HepG2 (cell line): ENCODE results near the gene ARFGEF3. TPM values are rescaled to one million over a fixed set of nuclear protein-coding genes. Genes with fewer than 3 reads are reported as not detected.

Source experiments
- AFF4 ChIP-seq: sonication (generic); formaldehyde crosslinking; IDR thresholded peaks from 2 replicates; pipeline ENCODE4 v1.4.0; 2020; ENCODE audit warnings: missing genetic modification reagents
- BHLHE40 ChIP-seq: IDR thresholded peaks from 2 replicates; pipeline ENCODE4 v1.6.1; 2011; ENCODE audit warnings: low read length, improper control_type of control experiment
- CBX1 ChIP-seq: IDR thresholded peaks from one replicate; pipeline ENCODE4 v1.6.1; 2016; ENCODE audit warnings: antibody characterized with exemption, low read depth
- CEBPB ChIP-seq: IDR thresholded peaks from 2 replicates; pipeline ENCODE4 v1.6.1; 2011; ENCODE audit warnings: low read depth, low read length, improper control_type of control experiment, borderline replicate concordance
- HCFC1 ChIP-seq: fragments of 150-350 bp; IDR thresholded peaks from 2 replicates; pipeline ENCODE4 v1.6.1; 2014; ENCODE audit warnings: low read depth, low read length
- LCORL ChIP-seq, 2 experiments: fragments of 450-650 bp in 1 of 2; sonication (generic) in 1 of 2; formaldehyde crosslinking in 1 of 2; IDR thresholded peaks; 2 replicates each; pipeline versions ENCODE4 v1.5.0 to v1.6.1; 2017 to 2020; ENCODE audit warnings: antibody characterized with exemption in 1 of 2, missing genetic modification reagents in 1 of 2
- MAZ ChIP-seq, 2 experiments: sonication (generic) in 1 of 2; formaldehyde crosslinking in 1 of 2; IDR thresholded peaks; 2 replicates each; pipeline versions ENCODE4 v1.5.0 to v1.6.1; 2012 to 2020; ENCODE audit warnings: low read depth in 2 of 2, mild to moderate bottlenecking in 2 of 2, borderline replicate concordance in 1 of 2, improper control_type of control experiment in 1 of 2, low read length in 1 of 2, missing genetic modification reagents in 1 of 2, moderate library complexity in 1 of 2
- NFE2L1 ChIP-seq: sonication (generic); formaldehyde crosslinking; IDR thresholded peaks from 2 replicates; pipeline ENCODE4 v1.4.0; 2020; ENCODE audit warnings: missing genetic modification reagents, mild to moderate bottlenecking, borderline replicate concordance
- PHF8 ChIP-seq: sonication (generic); formaldehyde crosslinking; IDR thresholded peaks from 2 replicates; pipeline ENCODE4 v1.5.0; 2020; ENCODE audit warnings: missing genetic modification reagents
- RAD21 ChIP-seq: fragments of 450-650 bp; formaldehyde crosslinking; IDR thresholded peaks from 2 replicates; pipeline ENCODE4 v1.5.0; 2020; ENCODE audit warnings: mild to moderate bottlenecking
- RERE ChIP-seq: IDR thresholded peaks from 2 replicates; pipeline ENCODE4 v1.6.1; 2016; ENCODE audit warnings: low read depth, missing genetic modification reagents, missing compliant biosample characterization
- RNF2 ChIP-seq: fragments of 450-650 bp; conservative IDR thresholded peaks from 2 replicates; pipeline ENCODE4 v1.6.1; 2016; ENCODE audit warnings: low read depth
- SCMH1 ChIP-seq: sonication (generic); formaldehyde crosslinking; IDR thresholded peaks from 2 replicates; pipeline ENCODE4 v1.9.0; 2021; ENCODE audit warnings: missing genetic modification reagents, mild to moderate bottlenecking, borderline replicate concordance
- ZNF136 ChIP-seq: sonication (generic); formaldehyde crosslinking; IDR thresholded peaks from 2 replicates; pipeline ENCODE4 v1.8.1; 2022; ENCODE audit warnings: low read depth, mild to moderate bottlenecking, moderate library complexity, missing genetic modification reagents
- ZNF224 ChIP-seq: sonication (generic); formaldehyde crosslinking; IDR thresholded peaks from 2 replicates; pipeline ENCODE4 v1.5.0; 2020; ENCODE audit warnings: mild to moderate bottlenecking, missing genetic modification reagents
- ZNF232 ChIP-seq: sonication (generic); formaldehyde crosslinking; IDR thresholded peaks from 2 replicates; pipeline ENCODE4 v1.4.0; 2020; ENCODE audit warnings: missing genetic modification reagents, borderline replicate concordance
- ZNF264 ChIP-seq: sonication (generic); formaldehyde crosslinking; IDR thresholded peaks from 2 replicates; pipeline ENCODE4 v1.4.0; 2020; ENCODE audit warnings: missing genetic modification reagents
- ZNF724P ChIP-seq: sonication (generic); formaldehyde crosslinking; IDR thresholded peaks from 2 replicates; pipeline ENCODE4 v1.8.0; 2022; ENCODE audit warnings: missing genetic modification reagents, borderline replicate concordance
- ZNF772 ChIP-seq: sonication (generic); formaldehyde crosslinking; IDR thresholded peaks from 2 replicates; pipeline ENCODE4 v1.5.0; 2020; ENCODE audit warnings: mild to moderate bottlenecking, missing genetic modification reagents
- polyA plus RNA-seq, 8 experiments: library from polyadenylated mRNA; depleted of rRNA in 3 of 8; stranded (reverse) in 7 of 8; unstranded in 1 of 8; fragments of >200 nt; fragmentation: Illumina TruSeq in 4 of 8; extraction: Trizol in 4 of 8; gene quantifications; 2 replicates each; pipeline versions ENCODE4 v1.2.1 to v1.2.3, GENCODE V29; 2011 to 2016; ENCODE audit warnings: low read depth in 4 of 8, missing spikeins in 1 of 8, mixed read lengths in 1 of 8; ENCODE audit not compliant: insufficient read depth in 1 of 8
- total RNA-seq, 5 experiments: library from RNA; depleted of rRNA; stranded (reverse); fragments of >200 nt; fragmentation: Illumina TruSeq; extraction: Trizol; gene quantifications; 2 replicates each; pipeline ENCODE4 v1.2.3, GENCODE V29; 2016; ENCODE audit warnings: low read depth in 1 of 5
- TF ChIP-seq, protein P1 (sequence below): sonication (generic); formaldehyde crosslinking; IDR thresholded peaks from 2 replicates; pipeline ENCODE4 v1.4.0; 2020; ENCODE audit warnings: missing genetic modification reagents

The ARFGEF3 gene
- total and polyA plus RNA-seq, 2 of the 13 experiments (the other 11 are each of a cell fraction or from before 2014, with no cell fraction given), result 0.60 to 2.6 TPM

DNA sequence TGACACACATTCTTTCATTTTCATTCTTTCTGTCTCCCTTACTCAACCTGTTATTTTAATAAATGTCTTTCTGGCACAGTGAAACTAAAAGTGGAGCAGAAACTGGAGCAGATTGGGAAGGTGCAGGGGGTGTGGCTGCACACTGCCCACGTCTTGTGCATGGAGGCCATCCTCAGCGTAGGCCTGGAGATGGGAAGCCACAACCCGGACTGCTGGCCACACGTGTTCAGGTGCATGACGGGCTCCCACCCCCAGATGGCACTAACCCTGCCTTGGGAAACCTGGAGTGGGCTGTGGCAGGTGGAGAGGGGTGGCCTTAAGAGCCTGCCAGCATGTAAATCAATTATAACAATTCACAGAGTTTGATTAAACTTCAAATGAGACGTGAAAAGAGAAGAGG, 128.0 kb downstream of the ARFGEF3 start (continued):
- TF ChIP-seq MAZ (IDR thresholded peaks at IDR 0.05; ENCODE audit: borderline replicate concordance, low read depth, low read length), result no peak
- 0 out of 2 replicates have a peak, but pooled peaks have one; percentile 29 for TF ChIP-seq MAZ (CRISPR knock-in tag; IDR thresholded peaks at IDR 0.05; ENCODE audit: low read depth)
- TF ChIP-seq CBX1, result no peak
- TF ChIP-seq CEBPB, result no peak
- TF ChIP-seq ZNF136 (CRISPR knock-in tag), result no peak
- TF ChIP-seq ZNF232 (CRISPR knock-in tag), result no peak
- no peak for TF ChIP-seq BHLHE40
- TF ChIP-seq ZNF264, result no peak
- no peak for TF ChIP-seq HCFC1
- peak; percentile 44 for TF ChIP-seq RAD21
- TF ChIP-seq NFE2L1 (CRISPR knock-in tag), result no peak
- no peak for TF ChIP-seq LCORL (IDR thresholded peaks at IDR 0.05)
- TF ChIP-seq LCORL (CRISPR knock-in tag; IDR thresholded peaks at IDR 0.05), result no peak
- TF ChIP-seq, protein P1, sequence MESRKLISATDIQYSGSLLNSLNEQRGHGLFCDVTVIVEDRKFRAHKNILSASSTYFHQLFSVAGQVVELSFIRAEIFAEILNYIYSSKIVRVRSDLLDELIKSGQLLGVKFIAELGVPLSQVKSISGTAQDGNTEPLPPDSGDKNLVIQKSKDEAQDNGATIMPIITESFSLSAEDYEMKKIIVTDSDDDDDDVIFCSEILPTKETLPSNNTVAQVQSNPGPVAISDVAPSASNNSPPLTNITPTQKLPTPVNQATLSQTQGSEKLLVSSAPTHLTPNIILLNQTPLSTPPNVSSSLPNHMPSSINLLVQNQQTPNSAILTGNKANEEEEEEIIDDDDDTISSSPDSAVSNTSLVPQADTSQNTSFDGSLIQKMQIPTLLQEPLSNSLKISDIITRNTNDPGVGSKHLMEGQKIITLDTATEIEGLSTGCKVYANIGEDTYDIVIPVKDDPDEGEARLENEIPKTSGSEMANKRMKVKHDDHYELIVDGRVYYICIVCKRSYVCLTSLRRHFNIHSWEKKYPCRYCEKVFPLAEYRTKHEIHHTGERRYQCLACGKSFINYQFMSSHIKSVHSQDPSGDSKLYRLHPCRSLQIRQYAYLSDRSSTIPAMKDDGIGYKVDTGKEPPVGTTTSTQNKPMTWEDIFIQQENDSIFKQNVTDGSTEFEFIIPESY (CRISPR knock-in tag), result no peak
- TF ChIP-seq ZNF724P, result no peak
- no peak for TF ChIP-seq AFF4 (CRISPR knock-in tag)
- TF ChIP-seq RERE, result no peak
- 0 out of 2 replicates have a peak, but pooled peaks have one; percentile 35 for TF ChIP-seq RNF2
- no peak for TF ChIP-seq SCMH1 (CRISPR knock-in tag)
- no peak for TF ChIP-seq ZNF224 (CRISPR knock-in tag)
- no peak for TF ChIP-seq ZNF772 (CRISPR knock-in tag)
- TF ChIP-seq PHF8 (CRISPR knock-in tag), result no peak
